ENCODE results near the gene LDB2.

Gene LDB2

DNA sequence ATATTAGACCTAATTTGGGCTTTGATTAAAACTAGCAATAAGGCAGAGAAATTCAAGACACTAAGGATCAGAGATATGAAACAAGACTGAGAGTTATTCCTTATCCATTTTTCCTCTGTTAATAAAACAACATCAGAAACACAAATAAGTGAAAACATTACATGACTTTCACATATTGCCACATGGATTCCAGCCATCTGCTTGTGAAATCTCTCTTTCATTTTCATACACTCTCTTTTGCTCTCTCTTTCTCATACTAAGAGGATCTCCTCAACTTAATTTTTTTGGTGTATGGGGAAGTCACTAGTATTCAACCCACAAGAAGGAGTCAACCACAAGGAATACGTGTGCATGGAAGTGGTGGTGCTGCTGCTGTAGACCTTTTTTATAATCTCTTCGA lies 183.0 kb downstream of the LDB2 start:
- DNase-seq = no peak

DNA sequence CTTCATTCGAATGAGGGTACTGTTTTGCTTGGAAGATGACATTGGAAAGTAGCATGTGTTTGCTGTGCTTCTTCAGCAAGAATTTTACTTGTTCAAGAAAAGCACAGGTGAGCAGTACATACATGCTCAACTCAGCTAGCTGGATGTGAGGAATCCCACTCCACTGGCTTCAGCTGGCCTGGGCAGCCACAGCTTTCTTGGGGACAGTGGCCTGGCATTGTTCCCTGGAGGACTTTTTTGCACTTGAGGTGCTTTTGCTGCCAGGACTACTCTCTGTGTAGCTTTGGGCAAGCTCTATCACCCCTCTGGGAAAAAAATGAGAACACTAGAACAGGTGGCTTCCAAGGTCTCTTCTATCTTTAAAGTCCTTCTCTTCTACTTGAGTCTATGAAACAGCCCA lies 184.3 kb downstream of the LDB2 start:
- DNase-seq = no peak

DNA sequence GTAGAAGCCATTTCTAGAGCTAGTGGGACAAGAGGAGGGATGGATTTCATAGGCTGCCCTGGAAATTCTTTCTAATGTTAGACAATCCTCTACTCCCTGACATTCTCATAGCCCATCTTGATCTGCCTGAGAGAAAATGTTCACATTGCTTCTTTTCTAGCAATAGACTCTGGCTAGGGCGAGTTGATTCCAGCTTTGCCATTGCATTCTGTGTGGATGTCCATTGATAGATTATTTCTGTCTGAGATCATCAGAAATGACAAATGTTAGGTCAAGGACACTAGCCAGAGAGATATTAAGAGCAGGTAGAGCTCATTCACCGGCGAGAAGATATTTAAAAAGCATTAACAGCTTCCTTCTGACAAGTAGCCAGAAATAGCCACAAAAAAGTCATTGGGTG lies 184.7 kb downstream of the LDB2 start:
- no peak for DNase-seq

DNA sequence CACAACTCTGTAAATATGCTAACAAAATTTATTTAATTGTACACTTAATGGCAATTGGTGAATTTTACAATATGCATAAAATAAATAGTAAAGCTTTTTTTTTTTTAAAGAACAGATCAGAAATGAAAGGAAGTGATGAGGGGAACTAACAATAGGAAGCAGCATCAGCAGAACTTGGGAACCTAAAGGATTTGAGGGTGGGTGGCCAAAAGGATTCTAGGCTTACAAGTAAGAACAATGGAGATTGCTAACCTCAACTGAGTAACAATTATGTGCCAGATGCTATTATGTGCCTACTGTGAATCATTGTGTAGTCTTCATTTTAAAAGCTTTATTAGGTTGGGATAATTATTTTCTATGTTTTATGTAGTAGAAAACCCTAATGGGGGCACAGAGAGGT lies 185.2 kb downstream of the LDB2 start:
- DNase-seq = no peak

- no peak for DNase-seq
Observed at GRCh38 chr4:16710198-16710597, 188.2 kb downstream of the LDB2 start.

DNA sequence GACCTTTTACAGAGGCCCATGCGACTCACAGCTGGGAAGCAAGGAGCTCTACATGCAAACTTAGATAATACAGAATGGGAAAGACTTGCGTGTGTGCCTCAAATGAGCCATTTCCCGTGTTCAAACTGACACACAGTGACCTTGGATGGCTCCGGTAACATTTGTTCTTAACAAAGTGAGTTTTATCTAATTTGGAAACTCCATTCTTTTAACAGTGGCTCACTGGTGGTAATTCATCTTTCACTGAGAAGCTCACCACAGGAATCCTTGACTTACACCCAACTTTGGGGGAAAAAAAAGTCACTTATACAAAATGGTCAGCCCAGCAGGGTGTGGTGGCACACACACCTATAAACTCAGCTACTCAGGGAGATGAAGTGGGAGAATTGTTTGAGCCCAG lies 190.6 kb downstream of the LDB2 start:
- DNase-seq = no peak

- DNase-seq = no peak
Observed at GRCh38 chr4:16706251-16706650, 192.2 kb downstream of the LDB2 start.

DNA sequence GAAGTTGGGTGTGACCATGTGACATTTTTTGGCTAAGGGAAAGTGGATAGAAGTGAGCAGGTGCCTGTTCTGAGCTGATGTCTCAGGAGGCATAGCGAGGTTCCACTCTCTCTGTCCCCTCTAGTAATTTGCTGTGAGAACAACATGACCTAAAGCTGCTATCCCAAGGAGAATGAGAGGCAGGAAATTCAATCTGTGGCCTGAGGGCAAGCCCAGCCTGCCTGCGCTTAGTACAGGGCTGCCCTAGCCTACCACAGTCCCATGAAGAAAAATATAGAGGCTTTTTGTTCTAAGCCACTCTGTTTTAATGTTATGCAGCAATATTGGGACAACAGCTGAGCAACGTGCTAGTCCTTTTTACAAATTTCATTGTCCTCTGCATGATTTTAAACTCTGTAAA lies 193.1 kb downstream of the LDB2 start:
- no peak for DNase-seq

DNA sequence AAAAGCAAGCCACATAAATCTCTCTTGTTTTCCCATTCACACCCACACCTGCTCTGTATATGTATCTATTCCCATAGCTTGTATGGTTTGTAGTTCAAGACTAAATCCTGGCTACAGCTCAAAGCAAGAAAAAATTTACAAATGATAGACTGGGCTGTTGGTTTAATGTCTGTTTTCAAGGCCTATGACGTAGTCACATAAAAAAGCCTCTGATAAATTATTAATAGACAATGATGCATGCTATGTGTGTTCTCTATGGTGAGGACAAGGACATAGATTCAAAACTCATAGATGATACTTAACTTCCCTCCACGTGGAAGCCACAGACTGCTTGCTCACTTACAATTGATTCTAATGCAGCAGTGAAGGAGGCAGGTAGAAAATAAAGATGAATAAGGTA lies 194.0 kb downstream of the LDB2 start:
- no peak for DNase-seq

GRCh38 chr4:16695896-16696295 lies 202.5 kb downstream of the LDB2 start:
- DNase-seq = no peak

DNA sequence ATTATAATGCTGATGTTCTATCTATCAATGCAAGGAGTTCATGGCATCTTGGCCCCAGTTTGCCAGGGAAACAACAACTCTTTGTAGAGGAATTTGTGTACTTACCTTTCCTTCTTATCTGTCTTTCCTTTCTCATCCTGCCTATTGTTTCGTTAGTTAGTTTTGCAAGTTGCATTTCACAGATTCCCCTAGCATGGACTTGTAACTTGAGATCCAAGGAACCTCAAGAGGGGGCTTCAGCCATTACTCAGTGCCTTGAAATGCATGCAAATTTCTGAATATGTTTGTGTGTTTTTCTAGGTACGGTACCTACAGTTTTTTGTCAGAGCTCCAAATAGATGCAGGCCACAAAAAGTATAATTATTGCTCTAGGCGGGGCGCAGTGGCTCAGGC lies 203.6 kb downstream of the LDB2 start:
- no peak for DNase-seq

GRCh38 chr4:16694173-16694883 lies 204.1 kb downstream of the LDB2 start:
- DNase-seq = no peak

DNA sequence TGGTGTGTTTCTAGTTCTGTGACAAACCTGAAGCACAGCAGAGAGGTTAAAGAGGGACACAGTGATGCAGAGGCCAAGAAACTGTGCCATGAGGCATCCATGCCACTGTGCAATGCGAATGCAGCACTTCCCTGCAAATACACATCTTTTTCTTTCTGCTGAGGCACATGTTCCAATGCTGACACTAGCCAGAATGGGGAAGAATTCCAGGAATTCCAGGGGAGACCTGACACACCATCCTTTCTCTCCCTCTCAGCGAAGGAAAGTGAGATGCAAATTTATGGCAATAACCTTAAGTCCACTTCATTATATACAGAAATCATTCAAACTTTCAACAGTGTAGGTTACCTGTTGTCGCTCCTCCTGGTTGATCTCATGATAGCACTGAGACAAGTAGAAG lies 204.8 kb downstream of the LDB2 start:
- no peak for DNase-seq

DNA sequence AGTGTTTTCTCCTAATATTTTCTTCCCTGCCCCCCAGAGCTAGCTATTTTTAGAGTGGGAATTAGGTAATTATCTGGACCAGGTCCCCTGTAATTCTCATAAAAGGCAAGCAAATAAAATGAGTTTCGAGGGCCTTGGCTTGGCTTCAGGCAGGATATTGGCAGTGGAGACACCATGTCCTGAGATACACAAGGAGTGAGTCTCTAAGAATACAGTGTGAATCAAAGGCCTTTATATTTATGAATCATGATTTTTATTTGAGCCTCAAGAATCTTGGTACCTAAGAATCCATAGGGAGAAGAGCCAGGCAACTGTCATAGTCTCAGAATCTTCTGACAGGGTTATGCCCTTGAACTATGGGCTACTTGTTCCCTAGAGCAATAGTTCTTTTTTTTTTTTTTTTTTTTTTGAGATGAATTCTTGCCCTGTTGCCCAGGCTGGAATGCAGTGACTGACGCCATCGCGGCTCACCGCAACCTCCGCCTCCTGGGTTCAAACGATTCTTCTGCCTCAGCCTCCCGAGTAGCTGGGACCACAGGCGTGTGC lies 205.4 kb downstream of the LDB2 start:
- no peak for DNase-seq

DNA sequence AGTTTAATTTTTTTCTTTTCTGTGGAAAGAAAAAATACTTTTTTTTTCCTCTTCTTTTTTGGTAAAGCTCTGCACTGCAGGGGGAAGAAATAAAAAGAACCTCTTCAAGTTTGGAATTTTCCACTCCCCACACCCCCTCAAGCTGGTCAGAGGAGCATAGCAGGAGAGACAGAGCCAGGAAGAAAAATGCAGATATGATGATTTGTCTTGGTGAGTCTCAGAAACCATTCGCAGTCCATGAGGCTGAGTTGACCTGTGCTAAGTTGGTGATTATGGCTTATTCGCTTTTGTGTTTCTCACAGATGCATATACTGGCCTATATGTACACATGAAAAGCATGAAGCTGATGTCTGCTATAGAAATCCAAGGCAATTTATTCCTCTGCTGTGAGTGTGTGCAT lies 205.9 kb downstream of the LDB2 start:
- DNase-seq = no peak

DNA sequence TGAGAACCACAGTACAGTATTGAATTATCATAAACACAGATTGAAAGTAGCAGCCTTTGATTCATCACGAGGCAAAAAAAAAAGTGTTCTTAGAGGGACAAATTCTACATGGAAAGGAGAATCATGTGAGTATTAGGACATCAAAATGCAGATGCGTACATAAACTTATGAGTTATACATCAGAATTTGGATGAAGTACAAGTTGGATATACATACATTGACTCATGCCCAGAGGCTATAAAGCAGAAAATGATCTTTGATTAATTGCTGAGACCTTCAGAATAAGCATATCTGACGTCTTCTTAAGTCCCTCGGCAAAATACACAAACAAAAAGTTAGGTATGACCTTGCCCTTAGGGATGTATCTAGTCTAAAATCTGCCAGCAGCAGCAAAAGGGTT lies 206.4 kb downstream of the LDB2 start:
- no peak for DNase-seq

DNA sequence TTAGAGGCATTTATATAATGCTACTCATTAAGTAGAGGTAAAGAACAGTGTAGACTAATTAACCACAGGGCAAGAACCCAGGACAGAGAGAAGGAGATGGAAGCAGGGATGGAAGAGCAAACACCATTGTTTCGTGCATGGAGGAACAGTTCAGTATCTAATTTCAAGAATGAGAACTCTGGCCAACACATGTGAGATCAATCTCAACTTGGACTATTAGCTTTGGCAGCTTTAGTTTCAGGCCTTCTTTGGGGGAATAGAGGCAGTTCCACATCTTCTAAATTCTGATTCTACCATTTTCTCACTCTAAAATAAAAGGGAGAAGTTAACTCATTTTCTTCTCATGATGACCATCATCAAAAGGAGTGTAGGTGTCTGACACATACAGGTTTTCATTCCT lies 207.0 kb downstream of the LDB2 start:
- DNase-seq = no peak

- no peak for DNase-seq
Observed at GRCh38 chr4:16687845-16688244, 210.6 kb downstream of the LDB2 start.

GRCh38 chr4:16687011-16687410 lies 211.4 kb downstream of the LDB2 start:
- no peak for DNase-seq

DNA sequence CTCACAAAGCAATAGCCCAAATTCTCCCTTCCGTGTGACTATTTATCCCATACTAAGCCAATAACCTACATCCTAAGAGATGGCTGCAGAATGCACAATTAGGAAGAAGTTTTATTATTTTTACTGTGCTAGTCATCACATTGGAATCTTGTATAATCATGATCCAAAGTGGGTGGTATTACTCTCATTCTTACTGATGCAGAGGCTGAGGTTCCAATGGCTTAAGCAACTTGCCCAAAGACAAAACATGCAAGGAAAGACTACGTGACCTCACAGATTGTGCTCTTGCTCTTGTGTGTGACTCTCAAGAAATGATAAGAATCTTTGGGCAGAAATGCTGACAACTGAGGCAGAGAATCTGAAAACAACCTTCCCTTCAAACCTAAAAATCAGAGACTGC lies 212.2 kb downstream of the LDB2 start:
- no peak for DNase-seq

GRCh38 chr4:16685536-16685935 lies 212.9 kb downstream of the LDB2 start:
- no peak for DNase-seq

GRCh38 chr4:16684935-16685334 lies 213.5 kb downstream of the LDB2 start:
- DNase-seq = no peak

DNA sequence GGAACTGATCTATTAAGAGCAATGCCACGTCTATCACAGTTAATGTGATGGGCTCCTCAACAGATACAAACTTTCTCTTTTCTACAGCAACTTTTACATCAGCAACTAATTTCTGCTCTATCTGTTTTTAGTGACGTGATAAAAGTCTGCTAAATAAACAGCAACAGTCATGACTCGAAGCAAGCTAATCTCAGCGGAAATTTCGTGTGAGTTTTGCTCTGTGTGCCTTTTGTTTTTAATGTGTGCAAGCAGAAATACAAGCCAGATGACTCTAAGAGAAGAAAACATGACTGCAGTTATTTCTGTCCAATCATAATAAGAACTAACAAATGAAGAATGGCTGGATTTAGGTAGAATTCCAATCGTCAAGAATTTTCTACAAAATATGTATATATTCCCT lies 214.3 kb downstream of the LDB2 start:
- DNase-seq = no peak

DNA sequence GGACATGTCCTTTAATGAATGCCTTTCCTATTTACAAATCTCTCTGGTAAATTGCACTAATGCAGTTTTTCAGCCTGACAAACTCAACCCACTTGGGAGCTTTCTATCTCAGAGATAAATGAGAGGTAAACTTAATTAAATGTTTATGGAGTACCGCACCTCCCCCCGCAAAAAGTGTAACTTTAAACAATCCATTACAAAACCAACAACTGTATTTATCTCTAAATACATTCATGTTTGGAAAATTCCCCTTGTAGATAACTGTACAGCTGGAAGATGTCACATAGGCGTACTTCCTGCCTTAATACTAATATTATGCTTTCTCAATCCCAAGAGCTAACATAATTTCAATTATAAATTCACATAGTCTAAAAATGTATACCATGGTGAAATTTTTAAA lies 215.5 kb downstream of the LDB2 start:
- DNase-seq = no peak

Measured in activated effector memory CD4-positive, alpha-beta T cell treated with Interleukin-2 at 50 U/mL for 16 hours (primary cell).